IPS-15b (cell line): ENCODE data around the gene ADAMTS14.

Source experiments
- H3K27me3 ChIP-seq: one replicate; pipeline ENCODE4 v1.6.1; 2013; ENCODE audit warnings: low read length; ENCODE audit not compliant: control insufficient read depth, insufficient read depth
- H3K36me3 ChIP-seq: one replicate; pipeline ENCODE4 v1.6.1; 2013; ENCODE audit warnings: low read length; ENCODE audit not compliant: control insufficient read depth, insufficient read depth
- H3K4me1 ChIP-seq: one replicate; pipeline ENCODE4 v1.6.1; 2013; ENCODE audit warnings: mild to moderate bottlenecking, low read length; ENCODE audit not compliant: control insufficient read depth, insufficient read depth
- H3K4me3 ChIP-seq: one replicate; pipeline ENCODE4 v1.5.1; 2013; ENCODE audit warnings: low read depth, low read length
- H3K9ac ChIP-seq: one replicate; pipeline ENCODE4 v1.6.1; 2013; ENCODE audit warnings: low read depth, mild to moderate bottlenecking, low read length
- H3K9me3 ChIP-seq: one replicate; pipeline ENCODE4 v1.6.1; 2013; ENCODE audit warnings: mild to moderate bottlenecking, low read length; ENCODE audit not compliant: control insufficient read depth, insufficient read depth

The ADAMTS14 gene

GRCh38 chr10:70730955-70731354 lies 58.6 kb downstream of the ADAMTS14 start:
- Histone ChIP-seq H3K4me1 (no peaks in the 10 kb centered on the region), H3K36me3 (no peaks in the 10 kb centered on the region), H3K4me3 (no peak overlapping the region), H3K27me3 (no peaks in the 10 kb centered on the region), H3K9ac (no peak overlapping the region), H3K9me3 (no peaks in the 10 kb centered on the region)

DNA sequence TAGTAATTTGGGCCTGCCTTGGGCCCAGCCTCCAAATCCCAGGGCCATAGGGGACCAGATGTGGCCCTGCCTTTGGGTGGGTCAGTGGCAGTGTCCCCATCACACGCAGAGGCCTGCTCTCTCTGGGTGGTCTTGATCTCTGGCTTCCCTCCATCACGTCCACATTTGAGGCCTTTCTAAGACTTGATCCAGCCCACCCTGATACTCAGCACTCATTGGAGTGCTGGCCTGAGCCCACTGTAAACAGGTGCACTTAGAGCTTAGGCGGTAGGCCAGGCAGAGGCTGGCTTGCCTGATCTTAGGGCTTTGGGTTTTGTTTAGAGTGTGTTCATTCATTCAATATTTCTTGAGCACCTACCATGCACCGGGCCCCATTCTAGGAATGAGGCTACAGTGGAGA lies 60.3 kb downstream of the ADAMTS14 start:
- Histone ChIP-seq H3K36me3 (no peaks in the 10 kb centered on the region), H3K9me3 (no peaks in the 10 kb centered on the region), H3K4me1 (no peaks in the 10 kb centered on the region), H3K9ac (no peak overlapping the region), H3K4me3 (no peak overlapping the region), H3K27me3 (no peaks in the 10 kb centered on the region)

DNA sequence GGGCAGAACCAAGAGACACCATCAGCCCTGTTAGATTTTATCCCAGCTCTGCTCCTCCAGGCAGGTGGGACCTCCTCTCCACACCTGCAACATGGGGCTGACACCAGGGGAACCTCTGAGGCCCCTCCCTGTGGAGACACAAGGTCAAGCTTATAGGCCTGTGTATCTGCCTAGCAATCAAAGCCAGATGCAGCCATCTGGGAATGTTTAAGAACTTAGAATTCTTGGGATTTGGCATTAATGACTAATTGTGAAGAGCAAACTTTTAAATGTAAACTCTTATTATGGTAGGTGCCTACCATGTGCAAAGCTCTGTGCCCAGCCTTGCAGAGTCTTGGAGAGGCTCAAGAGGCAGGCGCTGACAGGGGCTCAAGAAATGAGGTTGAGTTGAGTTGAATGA lies 60.7 kb downstream of the ADAMTS14 start:
- no peak overlapping the region for H3K4me3 ChIP-seq
- H3K4me1 ChIP-seq = no peaks in the 10 kb centered on the region

DNA sequence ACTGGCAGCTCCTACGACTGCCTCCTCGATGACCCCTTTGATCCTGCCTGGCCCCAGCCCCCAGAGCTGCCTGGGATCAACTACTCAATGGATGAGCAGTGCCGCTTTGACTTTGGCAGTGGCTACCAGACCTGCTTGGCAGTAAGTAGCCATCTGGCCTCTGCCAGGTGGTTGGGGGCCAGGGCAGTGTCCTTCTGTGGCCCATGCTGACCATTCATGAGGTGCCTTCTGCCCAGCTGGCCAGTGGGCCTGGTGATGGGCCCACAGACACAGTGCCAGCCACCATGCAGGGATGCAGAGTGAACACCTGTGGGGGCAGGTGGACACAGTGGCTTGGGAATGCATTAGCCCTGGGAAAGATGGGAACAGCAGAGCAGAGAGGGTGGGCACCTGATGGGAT lies 62.9 kb downstream of the ADAMTS14 start:
- Histone ChIP-seq H3K9ac (no peak overlapping the region), H3K27me3 (no peaks in the 10 kb centered on the region), H3K4me3 (no peak overlapping the region), H3K4me1 (no peaks in the 10 kb centered on the region), H3K9me3 (no peaks in the 10 kb centered on the region), H3K36me3 (no peaks in the 10 kb centered on the region)

More for the DNA sequence above, 60.7 kb downstream of the ADAMTS14 start:
- H3K36me3 ChIP-seq = no peaks in the 10 kb centered on the region
- no peaks in the 10 kb centered on the region for H3K9me3 ChIP-seq
- no peaks in the 10 kb centered on the region for H3K27me3 ChIP-seq
- no peak overlapping the region for H3K9ac ChIP-seq

DNA sequence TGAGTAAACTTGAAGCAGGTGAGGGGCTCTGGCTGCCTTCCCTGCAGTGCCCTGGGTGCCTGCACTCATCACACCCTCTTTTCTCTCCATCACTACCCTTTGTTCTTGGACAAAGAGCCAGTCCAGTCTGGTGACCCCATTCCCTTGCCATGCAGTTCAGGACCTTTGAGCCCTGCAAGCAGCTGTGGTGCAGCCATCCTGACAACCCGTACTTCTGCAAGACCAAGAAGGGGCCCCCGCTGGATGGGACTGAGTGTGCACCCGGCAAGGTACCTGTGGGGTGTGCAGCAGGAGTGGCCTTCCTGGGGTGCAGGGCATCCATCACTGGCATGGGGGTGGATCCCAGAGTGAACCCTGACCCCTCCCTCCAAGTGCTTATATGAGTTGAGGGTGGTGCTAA lies 64.2 kb downstream of the ADAMTS14 start:
- H3K36me3 ChIP-seq = no peaks in the 10 kb centered on the region
- H3K9me3 ChIP-seq = no peaks in the 10 kb centered on the region
- H3K27me3 ChIP-seq = no peaks in the 10 kb centered on the region
- H3K9ac ChIP-seq = no peak overlapping the region
- H3K4me1 ChIP-seq = no peaks in the 10 kb centered on the region
- no peak overlapping the region for H3K4me3 ChIP-seq

DNA sequence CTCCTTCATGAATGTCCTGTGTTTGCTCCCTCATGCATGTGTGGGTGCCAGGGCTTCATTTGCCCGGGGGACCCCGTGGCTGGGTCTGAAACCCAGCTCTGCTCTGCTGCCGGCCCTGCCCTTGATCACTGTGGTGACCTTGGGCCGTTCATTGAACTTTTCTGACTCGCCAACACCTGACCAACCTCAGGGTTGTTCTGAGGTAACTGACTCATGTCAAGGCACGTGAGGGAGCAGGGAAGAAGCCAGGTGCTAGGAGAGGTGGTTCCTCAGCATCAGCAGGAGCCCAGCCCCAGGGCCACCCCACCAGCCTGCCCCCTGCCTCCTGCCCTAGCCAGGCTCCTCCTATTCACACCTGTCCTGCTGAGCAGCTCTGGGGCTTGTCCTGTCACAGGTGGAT lies 64.9 kb downstream of the ADAMTS14 start:
- no peak overlapping the region for H3K9ac ChIP-seq
- H3K4me1 ChIP-seq = no peaks in the 10 kb centered on the region
- H3K27me3 ChIP-seq = no peaks in the 10 kb centered on the region
- H3K9me3 ChIP-seq = no peaks in the 10 kb centered on the region
- no peaks in the 10 kb centered on the region for H3K36me3 ChIP-seq
- no peak overlapping the region for H3K4me3 ChIP-seq

DNA sequence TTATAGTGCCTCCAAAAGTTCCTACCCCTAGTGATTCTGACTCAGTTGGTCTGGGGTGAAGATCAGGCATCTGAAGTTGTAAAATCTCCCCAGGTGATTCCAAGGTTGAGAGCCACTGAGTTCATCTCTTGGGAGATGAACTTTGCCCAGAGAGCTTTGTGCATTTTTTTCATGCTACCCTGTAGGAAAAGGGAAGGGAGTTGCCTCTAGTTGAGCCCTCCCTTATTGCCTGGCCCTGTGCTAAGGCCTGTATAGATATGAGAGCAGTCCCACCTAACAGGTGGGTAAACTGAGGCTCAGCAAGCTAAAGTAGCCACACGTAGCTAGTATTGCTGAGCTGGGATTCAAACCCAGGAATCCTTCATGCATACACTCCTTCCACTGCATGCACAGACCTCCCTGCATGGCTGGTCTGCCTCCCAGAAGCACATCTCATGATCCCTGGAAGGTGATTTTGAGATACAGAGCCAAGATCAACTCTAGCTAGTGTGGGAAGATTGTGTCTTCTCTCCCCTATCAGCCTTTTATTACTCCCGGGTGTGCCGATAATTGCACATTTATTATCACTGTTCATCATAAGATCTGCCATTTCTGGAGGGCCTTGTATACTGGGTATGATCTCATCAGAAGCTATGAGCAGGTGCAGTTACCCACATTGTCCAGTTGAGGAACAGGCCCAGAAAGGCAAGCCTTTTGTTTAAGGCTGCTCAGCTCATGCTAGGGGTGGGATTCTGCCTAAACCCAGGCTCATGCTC lies 65.9 kb downstream of the ADAMTS14 start:
- Histone ChIP-seq H3K4me3 (no peak overlapping the region), H3K36me3 (no peaks in the 10 kb centered on the region), H3K27me3 (no peaks in the 10 kb centered on the region), H3K9ac (no peak overlapping the region), H3K9me3 (no peaks in the 10 kb centered on the region), H3K4me1 (no peaks in the 10 kb centered on the region)

DNA sequence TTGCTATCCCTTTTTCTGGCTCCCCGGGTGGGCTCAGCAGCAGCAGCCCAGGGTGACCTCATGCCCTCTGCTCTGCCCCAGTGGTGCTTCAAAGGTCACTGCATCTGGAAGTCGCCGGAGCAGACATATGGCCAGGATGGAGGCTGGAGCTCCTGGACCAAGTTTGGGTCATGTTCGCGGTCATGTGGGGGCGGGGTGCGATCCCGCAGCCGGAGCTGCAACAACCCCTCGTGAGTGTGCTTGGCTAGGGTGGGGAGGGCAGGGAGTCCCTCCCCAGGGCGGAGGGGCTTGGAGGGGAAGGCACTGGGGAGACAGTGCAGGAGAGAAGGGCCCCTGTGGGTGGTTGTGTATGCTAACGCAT lies 66.4 kb downstream of the ADAMTS14 start:
- Histone ChIP-seq H3K4me3 (no peak overlapping the region), H3K27me3 (no peaks in the 10 kb centered on the region), H3K36me3 (no peaks in the 10 kb centered on the region), H3K4me1 (no peaks in the 10 kb centered on the region), H3K9ac (no peak overlapping the region), H3K9me3 (no peaks in the 10 kb centered on the region)

DNA sequence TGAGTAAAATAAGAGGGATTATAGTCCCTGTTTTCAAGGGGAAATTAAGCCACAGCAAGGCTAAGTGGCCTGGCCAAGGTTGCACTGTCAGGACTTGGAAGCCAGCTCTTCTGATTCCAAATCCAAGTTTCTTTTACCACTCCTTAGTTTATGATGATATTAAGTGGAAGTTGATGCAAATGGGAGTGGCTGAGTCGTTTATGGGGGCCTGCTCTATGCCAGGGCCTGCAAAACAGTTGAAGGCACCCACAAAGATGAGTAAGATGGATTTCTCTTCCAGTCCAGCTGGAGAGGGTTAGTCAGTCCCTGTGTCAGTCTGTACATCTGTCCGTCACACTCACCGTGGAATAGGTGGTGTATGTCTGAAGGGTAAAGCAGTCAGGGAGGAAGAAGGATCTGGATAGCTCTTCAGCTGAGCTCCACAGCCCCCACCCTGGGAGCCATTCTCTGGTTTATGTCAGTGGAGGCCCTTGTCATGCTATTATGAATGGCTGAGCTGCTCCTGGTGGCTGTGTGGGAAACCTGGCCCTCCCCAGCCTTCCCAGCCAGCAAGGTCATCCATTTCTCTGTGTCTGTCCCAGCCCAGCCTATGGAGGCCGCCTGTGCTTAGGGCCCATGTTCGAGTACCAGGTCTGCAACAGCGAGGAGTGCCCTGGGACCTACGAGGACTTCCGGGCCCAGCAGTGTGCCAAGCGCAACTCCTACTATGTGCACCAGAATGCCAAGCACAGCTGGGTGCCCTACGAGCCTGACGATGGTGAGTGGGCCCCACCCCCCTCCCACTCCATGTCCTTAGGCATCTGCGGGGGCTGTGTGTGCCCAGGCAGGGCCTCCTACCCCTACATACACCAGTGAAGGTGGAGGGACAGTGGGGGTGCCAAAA lies 68.3 kb downstream of the ADAMTS14 start:
- Histone ChIP-seq H3K4me1 (no peaks in the 10 kb centered on the region), H3K4me3 (no peak overlapping the region), H3K36me3 (no peaks in the 10 kb centered on the region)

DNA sequence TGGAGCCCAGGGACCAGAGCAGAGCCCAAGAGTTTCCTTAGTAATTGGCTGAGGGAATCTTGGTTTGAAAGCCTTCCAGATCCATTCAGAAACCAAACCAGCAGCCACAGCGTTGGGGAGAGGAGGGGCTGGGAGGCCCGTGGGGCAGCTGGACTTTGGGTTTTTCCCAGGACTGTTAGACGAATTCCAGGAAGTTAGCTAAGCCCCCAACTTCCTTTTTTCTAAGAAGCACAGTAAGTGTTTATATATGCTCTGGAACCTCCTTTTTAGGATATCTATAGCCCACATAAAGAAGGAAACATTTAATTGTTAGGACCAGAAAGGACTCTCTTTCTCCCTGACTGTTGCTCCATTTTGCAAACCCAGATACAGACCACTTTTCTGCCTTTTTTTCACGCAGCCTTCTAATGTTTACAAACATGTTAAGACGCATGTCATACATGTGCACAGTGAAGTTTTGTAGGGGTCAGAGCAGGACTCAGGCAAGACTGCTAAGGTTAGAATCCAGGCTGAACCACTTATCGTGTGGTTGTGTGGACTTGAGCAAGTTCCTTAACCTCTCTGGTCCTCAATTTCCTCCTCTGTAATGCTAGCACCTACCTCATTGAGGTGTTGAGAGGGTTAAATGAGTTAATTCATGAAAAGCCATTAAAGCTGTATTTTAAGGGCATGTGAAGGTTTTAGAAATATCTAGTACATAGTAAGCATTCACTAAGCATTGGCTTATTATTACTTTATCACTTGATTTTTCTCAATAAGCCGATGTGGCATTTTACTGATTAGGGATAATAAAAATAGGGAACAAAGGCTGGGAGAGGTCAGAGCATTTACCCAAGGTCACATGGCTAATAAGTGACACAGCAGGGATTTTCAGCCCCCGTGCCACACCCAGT lies 70.5 kb downstream of the ADAMTS14 start:
- Histone ChIP-seq H3K4me3 (no peak overlapping the region), H3K9ac (no peak overlapping the region), H3K9me3 (no peaks in the 10 kb centered on the region), H3K27me3 (no peaks in the 10 kb centered on the region), H3K36me3 (no peaks in the 10 kb centered on the region), H3K4me1 (no peaks in the 10 kb centered on the region)

More for the DNA sequence above, 68.3 kb downstream of the ADAMTS14 start:
- no peaks in the 10 kb centered on the region for H3K9me3 ChIP-seq
- no peak overlapping the region for H3K9ac ChIP-seq
- H3K27me3 ChIP-seq = no peaks in the 10 kb centered on the region

DNA sequence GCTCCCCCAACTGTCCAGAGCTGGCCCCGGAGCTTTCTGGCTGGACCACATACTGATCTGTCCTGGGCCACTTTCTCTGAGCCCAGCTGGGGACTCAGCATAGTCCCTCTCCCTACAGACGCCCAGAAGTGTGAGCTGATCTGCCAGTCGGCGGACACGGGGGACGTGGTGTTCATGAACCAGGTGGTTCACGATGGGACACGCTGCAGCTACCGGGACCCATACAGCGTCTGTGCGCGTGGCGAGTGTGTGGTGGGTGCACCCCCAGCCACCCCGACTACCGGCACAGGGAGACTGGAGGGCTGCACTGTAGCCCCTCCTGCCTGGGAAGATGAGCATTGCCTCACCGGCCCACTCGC lies 71.1 kb downstream of the ADAMTS14 start:
- Histone ChIP-seq H3K27me3 (no peaks in the 10 kb centered on the region), H3K4me3 (no peak overlapping the region), H3K4me1 (no peaks in the 10 kb centered on the region), H3K9me3 (no peaks in the 10 kb centered on the region), H3K36me3 (no peaks in the 10 kb centered on the region), H3K9ac (no peak overlapping the region)
